IgD-negative memory B cell (primary cell): ENCODE measurements around the gene CPAMD8. TPM values are rescaled to one million over a fixed set of nuclear protein-coding genes. Genes with fewer than 3 reads are reported as not detected.
"Not testable (repeated sequence)": the region's sequence is repeated elsewhere in the genome, so short reads cannot be mapped to it uniquely, and the experiment has no call there.

ENCODE experiments used
- H3K27ac Mint-ChIP-seq, 3 donors: one replicate each; pipeline ENCODE4 v1.8.0; 2020 to 2022; ENCODE audit warnings: mild to moderate bottlenecking in 3 of 3, mixed read lengths in 3 of 3, moderate library complexity in 1 of 3
- H3K27me3 Mint-ChIP-seq: one replicate; pipeline ENCODE4 v1.8.0; 2021; ENCODE audit warnings: mixed read lengths
- H3K36me3 Mint-ChIP-seq: one replicate; pipeline ENCODE4 v1.8.0; 2020; ENCODE audit warnings: mild to moderate bottlenecking, mixed read lengths
- H3K4me1 Mint-ChIP-seq, 3 donors: one replicate each; pipeline ENCODE4 v1.8.0; 2020 to 2022; ENCODE audit warnings: mixed read lengths in 3 of 3, mild to moderate bottlenecking in 1 of 3
- H3K4me3 Mint-ChIP-seq, 4 donors: one replicate each; pipeline ENCODE4 v1.8.0; 2020 to 2022; ENCODE audit warnings: mild to moderate bottlenecking in 4 of 4, mixed read lengths in 4 of 4, moderate library complexity in 3 of 4
- H3K9me3 Mint-ChIP-seq, 3 donors: one replicate each; pipeline ENCODE4 v1.8.0; 2020 to 2021; ENCODE audit warnings: mixed read lengths in 3 of 3, mild to moderate bottlenecking in 1 of 3
- polyA plus RNA-seq: library from polyadenylated mRNA; unstranded; fragments of 300-500 nt; fragmentation: Illumina TruSeq; gene quantifications from one replicate; pipeline ENCODE4 v1.2.3, GENCODE V29; 2021

CPAMD8 gene
- polyA plus RNA-seq, 1 donor from 2014 or later, result 5.1 TPM

GRCh38 chr19:17025991-17026658 is 485 bp downstream of the CPAMD8 start:
- H3K36me3 Mint-ChIP-seq, result peaks cover 6% of the 10 kb centered on the region
- peaks cover 5 to 16% (median 10%) of the 10 kb centered on the region in 3 donors for H3K4me1 Mint-ChIP-seq
- no peak overlapping the region for H3K27ac Mint-ChIP-seq
- H3K4me3 Mint-ChIP-seq, result peak overlapping the region; percentile 4 to 95 (median 86)
- H3K9me3 Mint-ChIP-seq, result peaks cover 4 to 13% (median 5%) of the 10 kb centered on the region in 3 donors
- H3K27me3 Mint-ChIP-seq, result peaks cover 36% of the 10 kb centered on the region

DNA sequence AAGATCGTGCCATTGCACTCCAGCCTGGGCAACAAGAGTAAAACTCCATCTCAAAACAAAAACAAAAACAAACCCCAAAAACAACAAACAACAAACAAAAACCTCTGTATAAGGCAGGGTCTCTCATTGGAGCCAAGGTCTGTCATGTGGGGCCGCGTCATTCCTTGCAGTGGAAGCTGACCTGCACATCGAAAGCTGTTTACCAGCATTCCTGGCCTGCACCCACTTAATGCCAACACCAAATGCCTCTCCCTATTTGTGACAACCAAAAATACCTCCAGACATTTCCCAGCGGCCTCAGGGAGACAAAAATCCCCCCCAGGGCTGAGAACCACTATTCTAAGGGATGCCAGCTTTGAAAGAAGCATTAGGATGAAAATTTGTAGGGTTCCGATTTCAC is 1.2 kb downstream of the CPAMD8 start:
- peaks cover 5 to 16% (median 10%) of the 10 kb centered on the region in 3 donors for H3K4me1 Mint-ChIP-seq
- no peak overlapping the region for H3K4me3 Mint-ChIP-seq
- H3K36me3 Mint-ChIP-seq, result peaks cover 6% of the 10 kb centered on the region
- no peak overlapping the region for H3K27ac Mint-ChIP-seq
- peaks cover 33% of the 10 kb centered on the region for H3K27me3 Mint-ChIP-seq
- H3K9me3 Mint-ChIP-seq, result peaks cover 4 to 17% (median 5%) of the 10 kb centered on the region in 3 donors

GRCh38 chr19:17024941-17025340 is 1.7 kb downstream of the CPAMD8 start:
- peaks cover 33% of the 10 kb centered on the region for H3K27me3 Mint-ChIP-seq
- peaks cover 5 to 16% (median 10%) of the 10 kb centered on the region in 3 donors for H3K4me1 Mint-ChIP-seq

DNA sequence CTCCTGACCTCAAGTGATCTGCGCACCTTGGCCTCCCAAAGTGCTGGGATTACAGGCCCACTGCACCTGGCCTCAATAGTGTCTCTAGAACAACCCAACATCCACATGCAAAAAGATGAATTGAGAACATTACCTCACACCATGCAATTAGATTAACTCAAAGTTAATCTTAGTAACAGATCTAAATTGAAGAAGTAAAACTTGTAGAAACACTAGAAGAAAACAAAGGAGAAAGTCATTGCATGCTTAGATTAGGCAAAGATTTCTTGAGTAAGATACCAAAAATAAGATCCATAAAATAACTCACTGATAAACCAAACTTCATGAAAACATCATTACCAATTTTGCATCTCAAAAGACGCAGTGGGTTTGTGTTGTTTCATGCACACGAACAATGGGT is 2.8 kb downstream of the CPAMD8 start:
- H3K27ac Mint-ChIP-seq, result no peak overlapping the region
- H3K4me1 Mint-ChIP-seq, result peaks cover 5 to 16% (median 10%) of the 10 kb centered on the region in 3 donors
- H3K9me3 Mint-ChIP-seq, result peaks cover 4 to 17% (median 5%) of the 10 kb centered on the region in 3 donors
- peak overlapping the region in 1 of 4 donors; percentile 66 for H3K4me3 Mint-ChIP-seq
- peaks cover 28% of the 10 kb centered on the region for H3K27me3 Mint-ChIP-seq
- H3K36me3 Mint-ChIP-seq, result peaks cover 4% of the 10 kb centered on the region

More at GRCh38 chr19:17024941-17025340, 1.7 kb downstream of the CPAMD8 start:
- not testable (repeated sequence) for H3K27ac Mint-ChIP-seq, H3K36me3 Mint-ChIP-seq
- Mint-ChIP-seq H3K9me3 (peaks cover 4 to 17% (median 5%) of the 10 kb centered on the region in 3 donors), H3K4me3 (peak overlapping the region in 1 of 4 donors; percentile 17)

- H3K4me3 Mint-ChIP-seq, result peak overlapping the region in 1 of 4 donors; percentile 10
- H3K9me3 Mint-ChIP-seq, result peaks cover 4 to 17% (median 5%) of the 10 kb centered on the region in 3 donors
- H3K4me1 Mint-ChIP-seq, result peaks cover 5 to 13% (median 10%) of the 10 kb centered on the region in 3 donors
- H3K27me3 Mint-ChIP-seq, result peaks cover 18% of the 10 kb centered on the region
- H3K36me3 Mint-ChIP-seq, result peaks cover 4% of the 10 kb centered on the region
- no peak overlapping the region for H3K27ac Mint-ChIP-seq
Observed at GRCh38 chr19:17022738-17023137, 3.9 kb downstream of the CPAMD8 start.

- Mint-ChIP-seq H3K4me1 (peaks cover 5 to 11% (median 10%) of the 10 kb centered on the region in 3 donors), H3K4me3 (peak overlapping the region in 2 of 4 donors; percentile 27 to 39)
Observed at GRCh38 chr19:17021793-17022590, 4.6 kb downstream of the CPAMD8 start.

GRCh38 chr19:17021328-17021727 is 5.3 kb downstream of the CPAMD8 start:
- Mint-ChIP-seq H3K4me1 (peaks cover 5 to 11% (median 10%) of the 10 kb centered on the region in 3 donors), H3K9me3 (peaks cover 4 to 17% (median 5%) of the 10 kb centered on the region in 3 donors), H3K27ac (no peak overlapping the region), H3K36me3 (peaks cover 4% of the 10 kb centered on the region), H3K4me3 (peak overlapping the region in 1 of 4 donors; percentile 28), H3K27me3 (peaks cover 18% of the 10 kb centered on the region)

More at GRCh38 chr19:17021793-17022590, 4.6 kb downstream of the CPAMD8 start:
- H3K36me3 Mint-ChIP-seq, result peaks cover 4% of the 10 kb centered on the region
- H3K9me3 Mint-ChIP-seq, result peaks cover 4 to 17% (median 5%) of the 10 kb centered on the region in 3 donors
- H3K27ac Mint-ChIP-seq, result no peak overlapping the region
- peaks cover 15% of the 10 kb centered on the region for H3K27me3 Mint-ChIP-seq

- peaks cover 2 to 6% (median 6%) of the 10 kb centered on the region in 3 donors for H3K4me1 Mint-ChIP-seq
- H3K9me3 Mint-ChIP-seq, result peaks cover 4 to 17% (median 5%) of the 10 kb centered on the region in 3 donors
- peaks cover 2% of the 10 kb centered on the region for H3K36me3 Mint-ChIP-seq
- H3K4me3 Mint-ChIP-seq, result no peak overlapping the region
- H3K27me3 Mint-ChIP-seq, result peaks cover 14% of the 10 kb centered on the region
- H3K27ac Mint-ChIP-seq, result no peak overlapping the region
Observed at GRCh38 chr19:17020823-17021222, 5.8 kb downstream of the CPAMD8 start.

GRCh38 chr19:17020385-17020784 is 6.2 kb downstream of the CPAMD8 start:
- H3K27me3 Mint-ChIP-seq, result peaks cover 13% of the 10 kb centered on the region
- H3K4me1 Mint-ChIP-seq, result peaks cover 0 to 6% (median 5%) of the 10 kb centered on the region in 3 donors
- peaks cover 2% of the 10 kb centered on the region for H3K36me3 Mint-ChIP-seq
- peaks cover 4 to 17% (median 5%) of the 10 kb centered on the region in 3 donors for H3K9me3 Mint-ChIP-seq
- H3K27ac Mint-ChIP-seq, result no peak overlapping the region
- no peak overlapping the region for H3K4me3 Mint-ChIP-seq

GRCh38 chr19:17014212-17014861 is 12.3 kb downstream of the CPAMD8 start:
- H3K36me3 Mint-ChIP-seq, H3K27ac Mint-ChIP-seq, H3K9me3 Mint-ChIP-seq, H3K4me1 Mint-ChIP-seq, H3K27me3 Mint-ChIP-seq: not testable (repeated sequence)
- H3K4me3 Mint-ChIP-seq, result peak overlapping the region in 1 of 4 donors; percentile 22

- no peak overlapping the region for H3K4me3 Mint-ChIP-seq
- no peaks in the 10 kb centered on the region for H3K4me1 Mint-ChIP-seq
- H3K36me3 Mint-ChIP-seq, result no peaks in the 10 kb centered on the region
- peaks cover 0 to 6% (median 0%) of the 10 kb centered on the region in 3 donors for H3K9me3 Mint-ChIP-seq
- no peak overlapping the region for H3K27ac Mint-ChIP-seq
- peaks cover 6% of the 10 kb centered on the region for H3K27me3 Mint-ChIP-seq
Observed at GRCh38 chr19:17011485-17011884, 15.1 kb downstream of the CPAMD8 start.

DNA sequence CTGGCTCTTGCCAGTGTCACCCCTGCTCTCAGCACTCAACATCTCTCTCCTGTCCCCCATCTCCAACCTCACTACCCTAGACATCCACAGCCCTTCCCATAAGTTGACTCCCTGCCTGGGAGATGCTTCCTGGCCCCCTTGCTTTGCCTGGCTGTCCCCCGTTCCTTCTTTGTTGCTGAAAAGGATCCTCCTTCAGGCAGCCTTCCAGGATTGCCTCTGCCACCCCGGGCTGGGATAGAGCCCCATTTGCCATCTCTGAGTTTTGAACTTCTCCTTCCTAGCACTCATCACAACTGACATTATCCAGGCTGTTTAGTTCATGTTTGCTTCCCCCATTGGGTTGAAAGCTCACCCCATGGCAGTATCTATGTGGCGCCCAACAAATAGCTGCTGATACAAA is 20.0 kb downstream of the CPAMD8 start:
- peaks cover 0 to 7% (median 0%) of the 10 kb centered on the region in 3 donors for H3K4me1 Mint-ChIP-seq
- peaks cover 5% of the 10 kb centered on the region for H3K27me3 Mint-ChIP-seq
- H3K36me3 Mint-ChIP-seq, result no peaks in the 10 kb centered on the region
- no peaks in the 10 kb centered on the region for H3K9me3 Mint-ChIP-seq
- no peak overlapping the region for H3K4me3 Mint-ChIP-seq
- H3K27ac Mint-ChIP-seq, result no peak overlapping the region

- no peaks in the 10 kb centered on the region for H3K36me3 Mint-ChIP-seq
- H3K4me1 Mint-ChIP-seq, result peaks cover 2 to 16% (median 4%) of the 10 kb centered on the region in 3 donors
- no peak overlapping the region for H3K27ac Mint-ChIP-seq
- peaks cover 0 to 2% (median 0%) of the 10 kb centered on the region in 3 donors for H3K9me3 Mint-ChIP-seq
- peaks cover 4% of the 10 kb centered on the region for H3K27me3 Mint-ChIP-seq
- H3K4me3 Mint-ChIP-seq, result no peak overlapping the region
Observed at GRCh38 chr19:17005000-17005399, 21.6 kb downstream of the CPAMD8 start.

GRCh38 chr19:17004386-17004785 is 22.2 kb downstream of the CPAMD8 start:
- H3K4me1 Mint-ChIP-seq, result peaks cover 2 to 16% (median 4%) of the 10 kb centered on the region in 3 donors
- H3K9me3 Mint-ChIP-seq, result peaks cover 0 to 2% (median 0%) of the 10 kb centered on the region in 3 donors
- no peak overlapping the region for H3K4me3 Mint-ChIP-seq
- H3K27ac Mint-ChIP-seq, result no peak overlapping the region
- H3K36me3 Mint-ChIP-seq, result no peaks in the 10 kb centered on the region
- H3K27me3 Mint-ChIP-seq, result peaks cover 4% of the 10 kb centered on the region
